A673 (cell line): ENCODE data around the gene AOX1. TPM values are rescaled to one million over a fixed set of nuclear protein-coding genes. Genes with fewer than 3 reads are reported as not detected.

Experiments
- BruUV-seq: library from RNA; stranded (reverse); fragments of 400-500 nt; replicated peaks from 2 replicates; lab custom pipeline; 2021; lab: Mats Ljungman, UMichigan
- CTCF ChIA-PET: fragments of 300-600 bp; sonication (Branson Sonifier 250); formaldehyde crosslinking; loops from one replicate; lab custom pipeline; 2022; ENCODE audit warnings: antibody characterized with exemption; lab: Charles Lee
- POLR2A ChIA-PET: fragments of 300-600 bp; sonication (Branson Sonifier 250); formaldehyde crosslinking; loops from one replicate; lab custom pipeline; 2022; ENCODE audit warnings: antibody characterized with exemption; ENCODE audit not compliant: low non-redundant PET; lab: Charles Lee
- DNase-seq: peaks from one replicate; pipeline ENCODE4 v3.0.0-alpha.2; 2015; ENCODE audit warnings: low spot score
- H3K27ac ChIP-seq: fragments of 200-600 bp; sonication (generic); 2 replicates; pipeline ENCODE4 v1.5.1; 2016; ENCODE audit warnings: mixed run types, low read depth, mild to moderate bottlenecking, mixed read lengths, antibody characterized with exemption, low read length; ENCODE audit not compliant: poor library complexity, severe bottlenecking
- H3K27me3 ChIP-seq: fragments of 200-600 bp; sonication (generic); replicated peaks from 2 replicates; pipeline ENCODE4 v1.6.1; 2017; ENCODE audit warnings: mixed run types, low read depth, mild to moderate bottlenecking, mixed read lengths, antibody characterized with exemption, low read length; ENCODE audit not compliant: insufficient read depth, poor library complexity
- H3K36me3 ChIP-seq: fragments of 200-600 bp; sonication (generic); 2 replicates; pipeline ENCODE4 v1.6.1; 2016; ENCODE audit warnings: mixed run types, mild to moderate bottlenecking, mixed read lengths, antibody characterized with exemption, low read length; ENCODE audit not compliant: insufficient read depth, poor library complexity, severe bottlenecking
- H3K4me1 ChIP-seq: fragments of 200-600 bp; sonication (generic); 2 replicates; pipeline ENCODE4 v1.6.1; 2017; ENCODE audit warnings: mixed run types, mild to moderate bottlenecking, mixed read lengths, antibody characterized with exemption, low read length; ENCODE audit not compliant: insufficient read depth, poor library complexity, severe bottlenecking
- H3K4me3 ChIP-seq: fragments of 200-600 bp; sonication (generic); 2 replicates; pipeline ENCODE4 v1.5.1; 2016; ENCODE audit warnings: low read depth, mixed run types, mild to moderate bottlenecking, mixed read lengths, low read length; ENCODE audit not compliant: poor library complexity, severe bottlenecking
- H3K9me3 ChIP-seq: fragments of 200-600 bp; sonication (generic); 2 replicates; pipeline ENCODE4 v1.6.1; 2016; ENCODE audit warnings: mixed run types, low read depth, mild to moderate bottlenecking, mixed read lengths, antibody characterized with exemption, low read length; ENCODE audit not compliant: poor library complexity, severe bottlenecking
- CTCF ChIP-seq: fragments of 300-800, 200-600 bp; sonication (generic); conservative IDR thresholded peaks from 2 replicates; pipeline ENCODE4 v1.5.1; 2017; ENCODE audit warnings: low read depth, mild to moderate bottlenecking, antibody characterized with exemption, low read length, moderate library complexity, mixed read lengths
- EZH2 ChIP-seq: fragments of 200-600 bp; sonication (generic); IDR thresholded peaks from 2 replicates; pipeline ENCODE4 v1.6.1; 2017; ENCODE audit warnings: borderline replicate concordance, low read depth, mild to moderate bottlenecking, mixed read lengths, antibody characterized with exemption, low read length; ENCODE audit not compliant: poor library complexity, severe bottlenecking
- intact Hi-C: fragments of 100-400 bp; cut with micrococcal nuclease; formaldehyde crosslinking; loops from one replicate; pipeline ENCODE4 v1.10.0; 2022; ENCODE audit not compliant: unreplicated experiment
- total RNA-seq: library from RNA; stranded (reverse); gene quantifications from 2 replicates; pipeline ENCODE4 v1.2.3, GENCODE V29; 2021

The AOX1 gene
- total RNA-seq, 1 experiment from 2014 or later = 3.1 TPM

- intact Hi-C loops = no loop called here
- Histone ChIP-seq H3K4me3 (no peak overlapping the region), H3K4me1 (peaks cover 5% of the 10 kb centered on the region), H3K9me3 (no peaks in the 10 kb centered on the region), H3K27me3 (no peaks in the 10 kb centered on the region), H3K27ac (no peak overlapping the region), H3K36me3 (no peaks in the 10 kb centered on the region)
- ChIA-PET CTCF (no interaction called here), POLR2A (no interaction called here)
- no peak for TF ChIP-seq CTCF
- TF ChIP-seq EZH2 = no peak
- BruUV-seq = no TSS peak
- DNase-seq = no peak
Observed at GRCh38 chr2:200620606-200621390, 35.0 kb downstream of the AOX1 start.

- ChIA-PET CTCF (no interaction called here), POLR2A (no interaction called here)
- intact Hi-C loops = no loop called here
Observed at GRCh38 chr2:200622106-200622505, 36.3 kb downstream of the AOX1 start.

GRCh38 chr2:200624026-200624425 is 38.2 kb downstream of the AOX1 start:
- BruUV-seq = no TSS peak
- Histone ChIP-seq H3K27me3 (no peaks in the 10 kb centered on the region), H3K27ac (no peak overlapping the region), H3K4me3 (no peak overlapping the region), H3K36me3 (no peaks in the 10 kb centered on the region), H3K4me1 (no peaks in the 10 kb centered on the region), H3K9me3 (no peaks in the 10 kb centered on the region)
- intact Hi-C loops = no loop called here
- ChIA-PET POLR2A (no interaction called here), CTCF (no interaction called here)
- no peak for DNase-seq
- no peak for TF ChIP-seq CTCF
- TF ChIP-seq EZH2 = no peak

More at GRCh38 chr2:200622106-200622505, 36.3 kb downstream of the AOX1 start:
- no TSS peak for BruUV-seq
- Histone ChIP-seq H3K4me3 (no peak overlapping the region), H3K4me1 (peaks cover 5% of the 10 kb centered on the region), H3K27ac (no peak overlapping the region), H3K9me3 (no peaks in the 10 kb centered on the region), H3K27me3 (no peaks in the 10 kb centered on the region), H3K36me3 (no peaks in the 10 kb centered on the region)
- no peak for TF ChIP-seq EZH2
- no peak for TF ChIP-seq CTCF
- DNase-seq = no peak
